KBM-7 (cell line): Measurements from ENCODE around the gene RTL5.
"Not testable (repeated sequence)": the region's sequence is repeated elsewhere in the genome, so short reads cannot be mapped to it uniquely, and the experiment has no call there.

Source experiments
- DNase-seq: peaks from one replicate; pipeline ENCODE4 v3.0.0-alpha.2; 2015
- in situ Hi-C: fragments of 300-500 bp; cut with MboI; formaldehyde crosslinking; loops from 2 replicates; pipeline ENCODE4 v1.14.3; 2020; ENCODE audit warnings: low sequenced_read_pairs, low pct_unique_long_range_greater_than_20kb, mixed read lengths

Gene RTL5

GRCh38 chrX:72131317-72132294 is at the start of gene RTL5:
Gene RTL5, minus strand, starts transcription at chrX:72131915.
- DNase-seq = peak; percentile 79
- in situ Hi-C loops = no loop called here

DNA sequence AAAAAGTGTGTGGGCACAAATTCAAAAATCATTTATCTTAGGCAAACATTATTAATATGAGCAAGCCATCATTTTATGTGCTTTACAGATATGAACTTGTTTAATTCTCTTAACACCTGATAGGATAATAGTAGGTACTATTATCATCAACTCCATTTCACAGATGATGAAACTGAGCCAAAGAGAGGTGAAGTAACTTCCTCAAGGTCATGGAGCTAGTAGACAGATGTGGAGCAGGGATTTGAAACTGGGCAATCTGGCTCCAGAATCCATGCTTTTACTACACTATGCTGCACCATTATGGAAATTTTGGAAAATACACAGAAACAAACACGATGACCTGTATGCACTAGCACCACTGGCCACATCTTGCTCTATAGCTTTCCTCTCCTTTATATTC is 48.8 kb upstream of the RTL5 start:
- DNase-seq = no peak
- in situ Hi-C loops = no loop called here

DNA sequence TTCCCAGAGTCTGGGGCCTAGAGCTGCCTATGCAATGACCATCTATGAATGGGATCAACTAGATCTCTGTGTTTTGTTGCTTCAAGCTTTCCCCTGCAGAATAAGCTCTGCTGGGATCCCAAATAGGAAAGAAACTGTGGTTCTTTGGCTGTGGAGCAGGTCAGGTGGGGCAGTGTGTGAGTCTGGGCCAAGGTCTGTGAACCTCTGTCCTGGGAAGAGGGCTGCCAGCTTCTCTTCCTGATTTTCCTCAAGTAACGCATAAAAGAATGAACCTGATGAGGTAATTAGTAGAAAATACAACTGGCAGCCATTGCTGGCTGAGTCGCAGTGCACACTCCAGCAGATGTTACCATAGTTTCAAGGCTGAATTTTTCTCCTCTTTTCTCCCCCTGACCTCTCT is 45.3 kb upstream of the RTL5 start:
- no peak for DNase-seq
- in situ Hi-C loops = no loop called here

- in situ Hi-C loops, DNase-seq: not testable (repeated sequence)
Measured at GRCh38 chrX:72176289-72176688, 44.6 kb upstream of the RTL5 start.

GRCh38 chrX:72169008-72169728 is 37.5 kb upstream of the RTL5 start:
- DNase-seq = no peak
- in situ Hi-C loops = no loop called here

DNA sequence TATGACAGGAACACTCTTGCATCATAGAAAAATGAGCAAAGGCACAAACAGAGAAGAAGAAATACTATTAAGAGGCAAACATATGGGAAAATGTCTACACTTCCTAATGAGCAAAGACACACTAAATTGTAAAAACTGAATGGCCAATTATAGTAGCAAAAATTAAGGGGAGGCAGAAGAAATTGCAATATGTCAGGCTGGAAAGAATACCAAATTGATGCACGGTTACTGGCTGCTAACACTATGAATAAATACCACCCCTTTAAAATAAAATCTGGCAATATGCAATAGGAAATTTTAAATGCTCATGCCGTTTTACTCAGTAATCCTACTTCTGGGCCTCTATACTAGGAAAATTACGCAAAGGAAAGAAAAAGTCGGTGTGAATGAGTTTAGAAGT is 33.8 kb upstream of the RTL5 start:
- DNase-seq = no peak
- in situ Hi-C loops = no loop called here

DNA sequence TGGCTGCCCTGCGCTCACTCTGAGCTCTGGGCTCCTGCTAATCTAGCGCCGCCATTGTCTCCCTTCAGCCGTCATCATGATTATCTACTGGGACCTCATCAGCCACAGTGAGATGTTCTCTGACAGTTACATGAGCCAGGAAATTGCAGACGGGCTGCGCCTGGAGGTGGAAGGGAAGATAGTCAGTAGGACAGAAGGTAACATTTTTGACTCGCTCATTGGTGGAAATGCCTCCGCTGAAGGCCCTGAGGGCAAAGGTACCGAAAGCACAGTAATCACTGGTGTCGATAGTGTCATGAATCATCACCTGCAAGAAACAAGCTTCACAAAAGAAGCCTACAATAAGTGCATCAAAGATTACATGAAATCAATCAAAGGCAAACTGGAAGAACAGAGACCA is 28.1 kb upstream of the RTL5 start:
- in situ Hi-C loops = no loop called here
- no peak for DNase-seq

- in situ Hi-C loops = no loop called here
- DNase-seq = no peak
Measured at GRCh38 chrX:72158773-72159172, 27.1 kb upstream of the RTL5 start.

DNA sequence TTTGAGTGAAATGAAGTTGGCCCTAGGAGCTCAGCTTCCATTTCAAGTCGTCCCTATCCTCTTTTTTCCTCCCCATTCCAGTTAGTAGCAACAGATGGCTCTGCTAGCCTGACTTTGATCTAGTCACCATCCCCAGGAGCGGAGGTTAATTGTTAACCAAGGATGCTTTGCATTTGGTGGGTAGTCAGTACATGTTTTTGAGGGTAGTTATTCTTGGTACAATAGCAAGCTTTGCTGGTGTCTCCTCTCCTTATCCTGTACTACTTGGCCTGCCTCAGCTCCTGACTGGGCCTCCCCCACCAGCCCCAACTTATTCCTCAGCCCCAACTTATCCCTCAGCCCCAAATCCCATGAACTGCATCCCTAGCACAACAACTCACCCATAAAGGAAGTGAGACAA is 14.8 kb upstream of the RTL5 start:
- in situ Hi-C loops = no loop called here
- no peak for DNase-seq

- in situ Hi-C loops = no loop called here
- no peak for DNase-seq
Measured at GRCh38 chrX:72145181-72145580, 13.5 kb upstream of the RTL5 start.

DNA sequence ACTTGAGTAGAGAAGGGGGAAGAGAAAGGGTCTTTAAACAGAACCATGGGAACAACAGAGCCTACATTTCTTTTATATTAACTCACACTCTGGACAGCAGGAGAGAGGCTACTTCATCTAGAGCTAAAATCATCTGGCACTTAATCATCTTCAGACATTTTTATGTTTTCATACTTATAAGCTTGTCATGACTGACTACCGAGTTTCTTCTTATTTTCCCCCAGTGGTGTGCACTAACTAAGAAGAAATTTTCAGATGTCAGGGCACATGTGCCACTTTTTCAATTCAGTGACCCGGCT is 11.8 kb upstream of the RTL5 start:
- in situ Hi-C loops = no loop called here
- DNase-seq = no peak

DNA sequence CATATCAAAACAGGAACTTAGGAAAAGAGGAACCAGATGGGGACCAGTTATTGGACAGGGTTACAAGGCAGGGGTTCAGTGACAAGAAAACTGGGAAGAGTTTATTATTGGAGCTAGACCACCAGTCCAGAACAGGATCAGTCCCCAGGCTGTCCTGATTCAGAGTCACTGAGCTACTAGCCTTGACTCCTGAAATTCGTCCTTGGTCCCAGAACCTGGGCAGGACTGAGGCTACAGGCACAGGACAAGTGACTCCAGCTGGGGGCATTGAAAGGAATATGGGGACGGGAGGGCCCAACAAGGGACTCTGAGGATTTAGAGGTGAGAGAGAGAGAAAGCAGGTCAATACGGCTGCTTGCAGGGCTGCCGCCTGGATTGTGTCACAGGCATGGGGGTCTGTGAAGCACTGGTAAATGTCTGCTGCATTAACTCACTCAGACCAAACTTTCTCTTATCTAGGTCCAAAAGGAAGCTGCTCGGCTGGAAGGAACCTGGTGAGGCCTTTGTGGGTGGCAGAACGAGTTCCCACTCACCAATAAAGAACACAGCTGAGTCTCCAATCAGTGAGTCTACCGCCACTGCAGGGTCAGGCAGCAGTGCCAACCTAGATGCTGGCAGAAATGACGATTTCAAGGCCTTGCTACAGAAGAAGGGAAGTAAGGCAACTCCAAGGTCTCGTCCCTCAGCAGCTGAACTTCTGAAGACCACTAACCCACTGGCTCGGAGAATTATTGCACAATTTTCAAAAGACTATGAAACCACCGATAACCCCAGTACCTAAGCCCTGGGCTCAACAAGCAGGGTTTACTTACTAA is 11.3 kb upstream of the RTL5 start:
- in situ Hi-C loops = no loop called here
- DNase-seq = no peak

GRCh38 chrX:72142094-72142793 is 10.5 kb upstream of the RTL5 start:
- peak; percentile 35 for DNase-seq
- in situ Hi-C loops = no loop called here

DNA sequence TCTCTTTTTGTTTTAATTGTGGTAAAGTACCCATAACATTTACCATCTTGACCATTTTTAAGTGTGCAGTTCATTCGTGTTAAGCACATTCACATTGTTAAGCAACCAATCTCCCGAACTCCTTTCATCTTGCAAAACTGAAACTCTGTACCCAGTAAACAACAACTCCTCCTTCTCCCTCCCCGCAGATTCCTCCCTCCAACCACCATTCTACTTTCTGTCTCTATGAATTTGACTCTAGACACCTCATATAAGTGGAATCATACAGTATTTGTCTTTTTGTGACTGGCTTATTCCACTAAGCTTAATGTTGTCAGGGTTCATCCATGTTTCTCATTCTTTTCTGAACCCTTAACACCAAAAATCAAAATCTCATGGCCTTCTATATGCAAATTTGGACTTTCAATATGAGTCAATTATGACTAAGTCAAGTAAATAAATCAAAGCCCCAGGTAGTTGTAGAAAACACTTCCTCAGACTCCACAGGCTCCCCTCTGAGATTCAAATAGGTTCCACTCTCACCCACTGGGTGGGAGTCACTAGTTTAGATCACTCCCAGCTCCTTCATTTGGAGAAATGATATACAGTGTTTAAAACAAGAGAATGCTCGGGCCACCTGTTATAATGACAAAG is 9.8 kb upstream of the RTL5 start:
- no peak for DNase-seq
- in situ Hi-C loops = no loop called here

GRCh38 chrX:72139538-72139937 is 7.8 kb upstream of the RTL5 start:
- in situ Hi-C loops = no loop called here

GRCh38 chrX:72137846-72138495 is 6.3 kb upstream of the RTL5 start:
- no peak for DNase-seq
- in situ Hi-C loops = no loop called here

More at GRCh38 chrX:72139538-72139937, 7.8 kb upstream of the RTL5 start:
- DNase-seq = no peak

DNA sequence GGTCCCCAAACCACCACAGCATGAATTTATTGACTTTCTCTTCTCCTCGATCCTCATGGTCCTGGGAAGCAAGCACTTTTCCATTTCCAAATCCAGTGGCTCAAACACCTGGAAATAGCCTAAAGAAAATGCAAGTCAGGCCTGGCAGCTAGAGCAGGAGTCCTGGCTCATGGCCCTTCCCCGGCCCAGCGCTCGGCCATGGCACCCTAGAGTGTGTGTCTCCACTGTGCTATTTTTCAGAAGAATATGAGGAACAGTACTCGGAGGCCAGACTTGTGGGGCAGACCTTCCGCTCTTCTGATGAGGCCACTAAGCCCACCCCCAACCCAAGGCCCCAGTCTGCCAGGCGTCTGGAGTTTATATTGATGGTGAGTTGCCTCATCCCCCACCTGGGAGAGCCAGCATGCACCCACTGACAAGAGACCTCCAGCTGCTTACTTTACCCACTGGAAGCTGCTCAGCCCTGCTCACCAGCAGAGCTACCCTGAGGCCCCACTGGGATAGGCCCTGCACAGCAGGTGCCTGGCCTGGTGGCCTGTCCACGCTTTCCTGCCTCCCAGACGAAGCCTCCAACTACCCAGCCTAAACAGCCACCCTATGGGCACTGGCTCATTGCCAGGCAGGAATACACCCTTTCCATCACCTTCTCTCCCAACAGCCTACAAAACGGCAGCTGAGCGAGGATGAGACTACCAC is 2.3 kb upstream of the RTL5 start:
- in situ Hi-C loops = no loop called here
- DNase-seq = no peak

DNA sequence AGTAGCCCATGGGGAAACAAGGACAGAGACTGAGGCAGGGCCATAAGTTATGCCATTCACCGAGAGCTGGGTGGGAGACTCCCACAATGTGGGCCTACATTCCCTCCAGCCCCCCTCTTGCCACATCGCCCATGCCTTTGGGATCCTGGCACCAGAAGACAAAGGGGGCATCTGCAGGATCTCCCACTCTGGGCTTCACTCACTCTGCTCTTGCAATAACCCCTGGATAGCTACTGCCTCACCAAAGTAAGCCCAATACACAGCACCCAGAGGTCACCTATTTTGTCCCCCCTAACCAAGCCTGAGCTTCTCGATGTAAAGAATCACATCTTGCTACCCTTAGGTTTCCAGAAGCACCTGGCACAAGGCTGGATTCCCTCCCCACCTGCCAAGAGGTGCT is 741 bp upstream of the RTL5 start:
- no peak for DNase-seq
- in situ Hi-C loops = no loop called here
